Activated B cell treated with CpG ODN at 0.5 μM for 24 hours (primary cell): ENCODE measurements around the gene GSN. TPM values are rescaled to one million over a fixed set of nuclear protein-coding genes. Genes with fewer than 3 reads are reported as not detected.

Experiments
- ATAC-seq: fragments of 200-7000 bp; cut with Tn5 transposase; one replicate; pipeline ENCODE4 v1.10.0; 2021; ENCODE audit warnings: low read depth, mild to moderate bottlenecking, moderate library complexity
- CTCF ChIA-PET: fragments of 350-600 bp; sonication (Branson Sonifier 250); formaldehyde crosslinking; loops from one replicate; lab custom pipeline; 2021; ENCODE audit warnings: antibody characterized with exemption; lab: Charles Lee
- POLR2A ChIA-PET: fragments of 350-600 bp; sonication (Branson Sonifier 250); formaldehyde crosslinking; loops from one replicate; lab custom pipeline; 2021; ENCODE audit warnings: antibody characterized with exemption; lab: Charles Lee
- DNase-seq: peaks from one replicate; pipeline ENCODE4 v3.0.0; 2022
- H3K27ac Mint-ChIP-seq: one replicate; pipeline ENCODE4 v1.8.0; 2020; ENCODE audit warnings: mixed read lengths
- H3K27me3 Mint-ChIP-seq: one replicate; pipeline ENCODE4 v1.8.0; 2021; ENCODE audit warnings: mixed read lengths
- H3K36me3 Mint-ChIP-seq: one replicate; pipeline ENCODE4 v1.8.0; 2021; ENCODE audit warnings: low read depth, mixed read lengths
- H3K4me1 Mint-ChIP-seq: one replicate; pipeline ENCODE4 v1.8.0; 2021; ENCODE audit warnings: mixed read lengths
- H3K4me3 Mint-ChIP-seq: one replicate; pipeline ENCODE4 v1.8.0; 2020; ENCODE audit warnings: mild to moderate bottlenecking, mixed read lengths
- H3K9me3 Mint-ChIP-seq: one replicate; pipeline ENCODE4 v1.8.0; 2020; ENCODE audit warnings: mixed read lengths
- intact Hi-C: fragments of 100-400 bp; cut with micrococcal nuclease; formaldehyde crosslinking; loops from one replicate; pipeline ENCODE4 v1.15.1; 2024
- total RNA-seq: library from RNA; stranded (reverse); gene quantifications from 2 replicates; pipeline ENCODE4 v1.2.3, GENCODE V29; 2022
- TF ChIP-seq, protein P1 (sequence below): fragments of 200-600 bp; IDR thresholded peaks from one replicate; pipeline ENCODE4 v1.8.0; 2022; ENCODE audit warnings: antibody characterized with exemption, mild to moderate bottlenecking

Gene GSN
- total RNA-seq, 1 donor from 2014 or later, result 26.5 TPM

DNA sequence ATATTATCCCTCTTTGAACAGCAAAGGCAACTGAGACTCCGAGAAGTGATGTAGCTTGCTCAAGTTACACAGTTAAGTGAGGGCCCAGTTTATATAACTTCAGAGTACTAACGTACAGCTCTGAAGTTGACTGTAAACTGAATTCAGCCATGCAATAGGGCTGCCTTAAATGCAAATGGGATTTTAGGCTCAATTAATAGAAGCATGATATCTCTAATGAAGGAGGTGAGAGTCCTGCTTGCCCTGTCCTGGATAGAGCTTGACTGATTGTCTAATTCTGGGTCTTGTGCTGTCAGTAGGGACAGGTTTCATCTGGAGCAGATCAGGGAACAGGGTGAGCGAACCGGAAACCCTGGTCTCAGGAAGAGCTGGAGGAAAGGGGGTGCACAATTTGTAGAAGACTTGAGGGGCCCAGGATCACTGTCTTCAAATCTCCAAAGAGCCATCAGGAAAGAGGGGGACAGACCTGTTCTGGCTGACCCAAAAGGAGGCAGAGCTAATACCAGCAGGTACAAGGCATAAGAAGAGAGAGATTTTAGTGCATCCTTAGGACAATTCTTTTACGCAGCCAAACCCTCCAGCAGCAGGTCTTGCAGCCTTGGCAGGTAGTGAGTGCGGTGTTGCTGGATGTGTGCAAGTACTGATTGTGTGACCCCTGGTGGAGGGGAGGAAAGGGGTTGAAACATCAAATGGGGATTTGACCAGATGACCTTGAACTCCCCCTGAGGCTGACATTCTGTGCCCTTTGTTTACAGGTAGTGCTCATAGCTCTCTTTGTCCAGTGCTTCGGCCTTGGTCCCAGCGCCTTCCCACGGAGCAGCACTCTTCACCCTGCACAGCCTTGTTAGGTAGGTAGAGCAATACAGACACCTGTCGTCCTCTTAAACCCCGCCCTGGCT, 13.0 kb downstream of the GSN start:
- H3K27ac Mint-ChIP-seq, result no peak overlapping the region
- intact Hi-C loops, result no loop called here
- H3K36me3 Mint-ChIP-seq, result peaks cover 11% of the 10 kb centered on the region
- DNase-seq (no peak), ATAC-seq (no peak)
- H3K9me3 Mint-ChIP-seq, result no peaks in the 10 kb centered on the region
- POLR2A ChIA-PET, result no interaction called here
- peaks cover 32% of the 10 kb centered on the region for H3K4me1 Mint-ChIP-seq
- no peaks in the 10 kb centered on the region for H3K27me3 Mint-ChIP-seq
- no peak overlapping the region for H3K4me3 Mint-ChIP-seq
- TF ChIP-seq, protein P1, sequence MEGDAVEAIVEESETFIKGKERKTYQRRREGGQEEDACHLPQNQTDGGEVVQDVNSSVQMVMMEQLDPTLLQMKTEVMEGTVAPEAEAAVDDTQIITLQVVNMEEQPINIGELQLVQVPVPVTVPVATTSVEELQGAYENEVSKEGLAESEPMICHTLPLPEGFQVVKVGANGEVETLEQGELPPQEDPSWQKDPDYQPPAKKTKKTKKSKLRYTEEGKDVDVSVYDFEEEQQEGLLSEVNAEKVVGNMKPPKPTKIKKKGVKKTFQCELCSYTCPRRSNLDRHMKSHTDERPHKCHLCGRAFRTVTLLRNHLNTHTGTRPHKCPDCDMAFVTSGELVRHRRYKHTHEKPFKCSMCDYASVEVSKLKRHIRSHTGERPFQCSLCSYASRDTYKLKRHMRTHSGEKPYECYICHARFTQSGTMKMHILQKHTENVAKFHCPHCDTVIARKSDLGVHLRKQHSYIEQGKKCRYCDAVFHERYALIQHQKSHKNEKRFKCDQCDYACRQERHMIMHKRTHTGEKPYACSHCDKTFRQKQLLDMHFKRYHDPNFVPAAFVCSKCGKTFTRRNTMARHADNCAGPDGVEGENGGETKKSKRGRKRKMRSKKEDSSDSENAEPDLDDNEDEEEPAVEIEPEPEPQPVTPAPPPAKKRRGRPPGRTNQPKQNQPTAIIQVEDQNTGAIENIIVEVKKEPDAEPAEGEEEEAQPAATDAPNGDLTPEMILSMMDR, result no peak
- CTCF ChIA-PET, result no interaction called here

DNA sequence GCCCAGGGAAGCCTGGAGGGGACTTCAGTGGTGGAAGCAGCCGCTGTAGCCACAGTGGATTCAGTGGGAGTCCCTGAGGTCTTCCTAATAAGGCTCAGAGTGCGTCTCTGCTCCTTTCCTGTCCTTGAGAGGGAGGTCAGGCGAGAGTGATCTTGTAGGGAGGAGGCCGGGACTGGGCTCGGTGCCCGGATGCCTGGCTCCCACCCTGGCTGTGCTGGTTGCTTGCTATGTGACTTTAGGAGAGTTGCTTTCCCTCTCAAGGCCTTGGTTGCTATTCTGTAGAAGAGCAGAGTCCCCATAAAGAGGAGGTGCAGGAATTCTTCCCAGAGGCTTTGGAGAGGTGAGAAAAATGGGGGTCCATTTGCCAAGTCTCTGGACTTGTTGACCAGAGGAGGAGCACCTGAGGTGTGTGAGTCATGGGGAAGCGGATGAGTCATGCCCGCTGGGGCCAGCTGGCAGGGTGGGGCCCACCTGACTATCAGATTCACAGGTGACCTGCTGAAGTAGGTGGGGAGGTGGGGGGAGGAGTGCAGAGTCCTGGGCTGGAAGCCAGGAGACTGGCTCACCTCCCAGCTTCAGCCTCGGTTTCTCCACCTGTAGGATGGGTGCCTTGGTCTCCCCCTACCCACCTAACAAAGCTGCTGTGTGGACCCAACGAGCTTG, 13.8 kb downstream of the GSN start:
- TF ChIP-seq, protein P1, result no peak
- Mint-ChIP-seq H3K9me3 (no peaks in the 10 kb centered on the region), H3K4me3 (no peak overlapping the region), H3K4me1 (peaks cover 39% of the 10 kb centered on the region), H3K27me3 (no peaks in the 10 kb centered on the region), H3K27ac (no peak overlapping the region), H3K36me3 (peaks cover 11% of the 10 kb centered on the region)
- no peak for ATAC-seq
- no peak for DNase-seq
- CTCF ChIA-PET, result interaction anchor here (0.8 to 1.0 kb wide), 2 partner anchors 38 to 117 kb away, joined by 3 to 5 read pairs; no protein-coding TSS in a partner anchor
- POLR2A ChIA-PET, result interaction anchor here (0.6 kb wide), 1 partner anchor 74 kb away, joined by 3 read pairs; no protein-coding TSS in a partner anchor
- intact Hi-C loops, result no loop called here

DNA sequence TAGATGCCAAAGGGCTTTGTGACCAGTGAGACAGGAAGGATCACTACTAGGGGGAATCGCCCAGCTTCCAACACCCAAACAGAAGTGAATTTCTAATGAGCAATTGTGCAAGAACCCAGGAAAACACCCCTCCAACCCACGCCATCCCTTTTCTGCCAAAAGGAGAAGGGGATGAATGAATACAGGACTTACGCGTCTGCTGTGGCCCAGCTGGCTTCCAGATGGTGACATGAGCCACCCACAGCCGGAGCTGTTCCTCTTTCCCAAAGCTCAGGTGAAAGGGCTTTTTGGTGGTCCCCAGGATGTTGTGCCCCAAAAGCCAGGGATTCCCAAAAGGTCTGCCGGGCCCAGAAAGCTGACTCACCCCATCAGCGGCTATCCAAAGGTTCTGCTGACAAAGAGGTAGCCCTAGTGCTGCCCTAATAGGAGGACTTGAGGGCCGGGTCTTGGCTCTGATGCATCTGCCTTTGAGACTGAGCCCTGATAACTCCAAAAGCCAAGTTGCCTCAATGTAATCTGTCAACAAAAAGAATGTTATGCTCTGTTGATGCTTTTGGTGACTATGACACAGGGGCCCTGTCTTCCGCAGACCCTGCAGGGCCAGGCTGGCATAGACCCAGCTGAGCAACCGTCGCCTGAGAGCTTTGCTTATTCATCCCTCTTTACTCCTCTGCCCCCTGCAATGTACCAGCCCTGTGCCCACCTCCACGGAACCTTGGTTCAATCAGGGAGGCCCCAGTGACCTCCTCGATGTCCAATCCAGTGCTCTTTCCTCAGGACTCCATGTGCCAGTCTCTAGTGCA, 14.5 kb downstream of the GSN start:
- H3K27me3 Mint-ChIP-seq, result no peaks in the 10 kb centered on the region
- intact Hi-C loops, result no loop called here
- ATAC-seq (no peak), DNase-seq (no peak)
- H3K4me3 Mint-ChIP-seq, result no peak overlapping the region
- TF ChIP-seq, protein P1, result no peak
- H3K9me3 Mint-ChIP-seq, result no peaks in the 10 kb centered on the region
- H3K4me1 Mint-ChIP-seq, result peaks cover 39% of the 10 kb centered on the region
- H3K36me3 Mint-ChIP-seq, result peaks cover 11% of the 10 kb centered on the region
- H3K27ac Mint-ChIP-seq, result no peak overlapping the region
- CTCF ChIA-PET, result interaction anchor here (0.8 to 1.0 kb wide), 2 partner anchors 37 to 117 kb away, joined by 3 to 5 read pairs; no protein-coding TSS in a partner anchor
- POLR2A ChIA-PET, result interaction anchor here (0.6 kb wide), 1 partner anchor 75 kb away, joined by 3 read pairs; no protein-coding TSS in a partner anchor

DNA sequence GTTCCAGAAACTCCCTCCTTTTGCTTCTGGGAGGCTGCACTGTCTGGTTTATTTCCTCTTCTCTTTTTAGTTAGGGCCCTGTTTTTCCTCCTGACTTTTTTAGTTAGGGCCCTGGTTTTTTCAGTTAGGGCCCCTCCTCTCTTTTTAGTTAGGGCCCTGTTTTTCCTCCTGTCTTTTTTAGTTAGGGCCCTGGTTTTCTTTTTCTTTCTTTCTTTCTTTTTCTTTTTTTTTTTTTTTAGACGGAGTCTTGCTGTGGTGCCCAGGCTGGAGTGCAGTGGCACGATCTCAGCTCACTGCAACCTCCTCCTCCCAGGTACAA, 15.1 kb downstream of the GSN start:
- intact Hi-C loops, result no loop called here
- Mint-ChIP-seq H3K36me3 (peaks cover 11% of the 10 kb centered on the region), H3K9me3 (no peaks in the 10 kb centered on the region), H3K4me3 (no peak overlapping the region), H3K27ac (no peak overlapping the region), H3K4me1 (peaks cover 39% of the 10 kb centered on the region), H3K27me3 (no peaks in the 10 kb centered on the region)
- CTCF ChIA-PET, result interaction anchor here (1.0 kb wide), 1 partner anchor 37 kb away, joined by 5 read pairs; no protein-coding TSS in a partner anchor
- no peak for ATAC-seq
- no peak for DNase-seq
- POLR2A ChIA-PET, result no interaction called here
- TF ChIP-seq, protein P1, result no peak
